ENCODE measurements around the gene PCDH11X. TPM values are rescaled to one million over a fixed set of nuclear protein-coding genes. Genes with fewer than 3 reads are reported as not detected.

The PCDH11X gene
- polyA plus RNA-seq, 1 donor (not counting 4 experiments of a cell fraction or from before 2014, with no cell fraction given): not detected

Small RNAs within 50 kb of the gene (small RNA-seq; reads per million reads assigned to genes)
- gene RNU2-26P (ENCODE audit: insufficient read length in 3 of 3, low read depth in 3 of 3, low replicate concordance in 1 of 3): 0 reads per million in 3 experiments

All from keratinocyte (primary cell).